ENCODE measurements around the gene SIRT4. TPM values are rescaled to one million over a fixed set of nuclear protein-coding genes. Genes with fewer than 3 reads are reported as not detected.
"Not testable (repeated sequence)": the region's sequence is repeated elsewhere in the genome, so short reads cannot be mapped to it uniquely, and the experiment has no call there.

SIRT4 gene
- total RNA-seq (2021) (3.7 and 4.8 TPM in 2 replicates), Bru-seq, nascent RNA (percentile 38 among the genes with signal in this experiment), BruChase-seq, experiment 1, labeled RNA remaining after a 2-hour chase (percentile 35 among the genes with signal in this experiment), BruChase-seq, experiment 2, labeled RNA remaining after a 6-hour chase (percentile 40 among the genes with signal in this experiment)
- long read RNA-seq, partial matches to known transcripts, result 1 of 2 reads
- long read RNA-seq, other reads (novel, unspliced or antisense), result 0 of 2 reads

GRCh38 chr12:120301962-120302815 is at the start of gene SIRT4:
Gene SIRT4 (plus strand): TSS chr12:120302321. CDS start chr12:120303562, 1,241 bp downstream.
- Histone ChIP-seq H3K4me1 (ENCODE audit: insufficient read depth, low read length, poor library complexity, severe bottlenecking) (peaks cover 3% of the 10 kb centered on the region), H3K27ac (ENCODE audit: low read depth, low read length, poor library complexity, severe bottlenecking) (peak within 1 kb of the TSS; percentile 83), H3K36me3 (ENCODE audit: insufficient read depth, low read length, poor library complexity, severe bottlenecking) (no peaks in the 10 kb centered on the region), H3K4me3 (ENCODE audit: low read depth, low read length, poor library complexity, severe bottlenecking) (peak within 1 kb of the TSS; percentile 71), H3K9me3 (ENCODE audit: low read depth, low read length, poor library complexity, severe bottlenecking) (no peaks in the 10 kb centered on the region), H3K27me3 (replicated peaks; ENCODE audit: insufficient read depth, low read depth, low read length, poor library complexity) (no peaks in the 10 kb centered on the region)
- DNase-seq (ENCODE audit: low spot score), result peak; percentile 96
- TF ChIP-seq CTCF (conservative IDR thresholded peaks at IDR 0.05; ENCODE audit: low read depth, low read length) (peak; percentile 95), EZH2 (IDR thresholded peaks at IDR 0.05; ENCODE audit: borderline replicate concordance, low read depth, low read length, poor library complexity, severe bottlenecking) (no peak)
- CTCF ChIA-PET, result interaction anchor here (0.5 to 1.6 kb wide), 16 partner anchors 9 to 1662 kb away, joined by 3 to 19 read pairs (median 7); partner anchors contain the start of genes RNU4-1 and RNU4-2
- TSS peak; percentile 93 for BruUV-seq (replicated peaks)
- intact Hi-C loops (cut with micrococcal nuclease; ENCODE audit: unreplicated experiment), result no loop called here
- POLR2A ChIA-PET (ENCODE audit: low non-redundant PET), result interaction anchor here (0.7 to 1.1 kb wide), 5 partner anchors 9 to 1927 kb away, joined by 4 to 10 read pairs (median 10); partner anchors contain the start of genes RNU4-1 and RPLP0

GRCh38 chr12:120253313-120253712 is 48.8 kb upstream of the SIRT4 start:
- H3K4me3 ChIP-seq (ENCODE audit: low read depth, low read length, poor library complexity, severe bottlenecking); BruUV-seq (replicated peaks); DNase-seq (ENCODE audit: low spot score); H3K27ac ChIP-seq (ENCODE audit: low read depth, low read length, poor library complexity, severe bottlenecking); intact Hi-C loops (cut with micrococcal nuclease; ENCODE audit: unreplicated experiment); H3K9me3 ChIP-seq (ENCODE audit: low read depth, low read length, poor library complexity, severe bottlenecking); H3K27me3 ChIP-seq (replicated peaks; ENCODE audit: insufficient read depth, low read depth, low read length, poor library complexity); H3K36me3 ChIP-seq (ENCODE audit: insufficient read depth, low read length, poor library complexity, severe bottlenecking); CTCF ChIA-PET: not testable (repeated sequence)
- POLR2A ChIA-PET (ENCODE audit: low non-redundant PET), result interaction anchor here (1.0 kb wide), 1 partner anchor 18 kb away, joined by 3 read pairs; no protein-coding TSS in a partner anchor
- peaks cover 15% of the 10 kb centered on the region for H3K4me1 ChIP-seq (ENCODE audit: insufficient read depth, low read length, poor library complexity, severe bottlenecking)

- Histone ChIP-seq H3K27ac (ENCODE audit: low read depth, low read length, poor library complexity, severe bottlenecking) (no peak overlapping the region), H3K36me3 (ENCODE audit: insufficient read depth, low read length, poor library complexity, severe bottlenecking) (peaks cover 5% of the 10 kb centered on the region), H3K4me1 (ENCODE audit: insufficient read depth, low read length, poor library complexity, severe bottlenecking) (peaks cover 12% of the 10 kb centered on the region), H3K4me3 (ENCODE audit: low read depth, low read length, poor library complexity, severe bottlenecking) (no peak overlapping the region), H3K9me3 (ENCODE audit: low read depth, low read length, poor library complexity, severe bottlenecking) (no peaks in the 10 kb centered on the region), H3K27me3 (replicated peaks; ENCODE audit: insufficient read depth, low read depth, low read length, poor library complexity) (no peaks in the 10 kb centered on the region)
- TF ChIP-seq EZH2 (IDR thresholded peaks at IDR 0.05; ENCODE audit: borderline replicate concordance, low read depth, low read length, poor library complexity, severe bottlenecking), result no peak
- peak; percentile 30; the same call in 1 of the 2 replicates for TF ChIP-seq CTCF (conservative IDR thresholded peaks at IDR 0.05; ENCODE audit: low read depth, low read length)
- ChIA-PET CTCF (interaction anchor here (1.6 kb wide), 1 partner anchor 11 kb away, joined by 9 read pairs; the partner anchor contains the start of gene PXN), POLR2A (ENCODE audit: low non-redundant PET) (no interaction called here)
- no TSS peak for BruUV-seq (replicated peaks)
- intact Hi-C loops (cut with micrococcal nuclease; ENCODE audit: unreplicated experiment), result no loop called here
- no peak for DNase-seq (ENCODE audit: low spot score)
Measured at GRCh38 chr12:120254809-120255208, 47.3 kb upstream of the SIRT4 start.

All from A673 (cell line).